HG02840 (cell line): Measurements from ENCODE around the gene CBLN3.
"Not testable (repeated sequence)": the region's sequence is repeated elsewhere in the genome, so short reads cannot be mapped to it uniquely, and the experiment has no call there.

Experiments used
- ATAC-seq: cut with Tn5 transposase; IDR thresholded peaks from one replicate; pipeline ENCODE4 v1.9.1; 2021; ENCODE audit warnings: mild to moderate bottlenecking, moderate library complexity, moderate number of reproducible peaks; ENCODE audit not compliant: unreplicated experiment, low FRiP score

The CBLN3 gene

GRCh38 chr14:24387579-24387978 lies 41.9 kb downstream of the CBLN3 start:
- not testable (repeated sequence) for ATAC-seq

- ATAC-seq, result no peak
Measured at GRCh38 chr14:24387009-24387345, 42.5 kb downstream of the CBLN3 start.

- no peak for ATAC-seq
Measured at GRCh38 chr14:24385524-24385923, 43.9 kb downstream of the CBLN3 start.

- no peak for ATAC-seq
Measured at GRCh38 chr14:24384169-24384568, 45.3 kb downstream of the CBLN3 start.

GRCh38 chr14:24382064-24382371 lies 47.5 kb downstream of the CBLN3 start:
- no peak for ATAC-seq

- ATAC-seq, result no peak
Measured at GRCh38 chr14:24381363-24382063, 48.0 kb downstream of the CBLN3 start.

- no peak for ATAC-seq
Measured at GRCh38 chr14:24379907-24380730, 49.3 kb downstream of the CBLN3 start.

- ATAC-seq, result no peak
Measured at GRCh38 chr14:24378981-24379906, 50.2 kb downstream of the CBLN3 start.

- no peak for ATAC-seq
Measured at GRCh38 chr14:24378327-24378726, 51.1 kb downstream of the CBLN3 start.

- no peak for ATAC-seq
Measured at GRCh38 chr14:24377657-24378056, 51.8 kb downstream of the CBLN3 start.

GRCh38 chr14:24377126-24377525 lies 52.3 kb downstream of the CBLN3 start:
- ATAC-seq, result no peak
